NOMO-1 treated with dmso at 0.1 percent for 144 hours (cell line): Measurements from ENCODE around the gene INTS15.
"Not testable (repeated sequence)": the region's sequence is repeated elsewhere in the genome, so short reads cannot be mapped to it uniquely, and the experiment has no call there.

Source experiments
- DNase-seq: peaks from one replicate; lab custom pipeline; 2025; ENCODE audit not compliant: unreplicated experiment; lab: John Stamatoyannopoulos, UW

The INTS15 gene

DNA sequence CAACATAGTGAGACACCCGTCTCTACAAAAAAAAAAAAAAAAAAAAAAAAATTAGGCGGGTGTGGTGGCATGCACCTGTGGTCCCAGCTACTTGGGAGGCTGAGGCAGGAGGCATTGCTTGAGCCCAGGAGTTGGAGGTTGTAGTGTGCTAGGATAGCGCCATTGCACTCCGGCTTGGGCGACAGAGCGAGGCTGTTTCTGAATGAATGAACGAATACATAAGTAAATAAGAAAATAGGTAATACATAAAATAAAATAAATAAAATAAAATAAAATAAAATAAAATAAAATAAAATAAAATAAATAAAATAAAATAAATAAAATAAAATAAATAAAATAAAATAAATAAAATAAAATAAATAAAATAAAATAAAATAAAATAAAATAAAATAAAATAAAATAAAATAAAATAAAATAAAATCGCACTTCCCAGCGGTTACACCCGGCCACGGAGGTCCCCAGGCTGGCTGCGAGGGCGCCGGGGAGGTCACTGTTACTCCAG, 12.9 kb upstream of the INTS15 start:
- DNase-seq, result not testable (repeated sequence)

- DNase-seq, result peak; percentile 85
Observed at GRCh38 chr7:6577369-6578113, 12.3 kb upstream of the INTS15 start, which contains the start of gene ZDHHC4. Gene ZDHHC4, plus strand, starts transcription at chr7:6577454. Its CDS starts 3,108 bp downstream, at chr7:6580562.

DNA sequence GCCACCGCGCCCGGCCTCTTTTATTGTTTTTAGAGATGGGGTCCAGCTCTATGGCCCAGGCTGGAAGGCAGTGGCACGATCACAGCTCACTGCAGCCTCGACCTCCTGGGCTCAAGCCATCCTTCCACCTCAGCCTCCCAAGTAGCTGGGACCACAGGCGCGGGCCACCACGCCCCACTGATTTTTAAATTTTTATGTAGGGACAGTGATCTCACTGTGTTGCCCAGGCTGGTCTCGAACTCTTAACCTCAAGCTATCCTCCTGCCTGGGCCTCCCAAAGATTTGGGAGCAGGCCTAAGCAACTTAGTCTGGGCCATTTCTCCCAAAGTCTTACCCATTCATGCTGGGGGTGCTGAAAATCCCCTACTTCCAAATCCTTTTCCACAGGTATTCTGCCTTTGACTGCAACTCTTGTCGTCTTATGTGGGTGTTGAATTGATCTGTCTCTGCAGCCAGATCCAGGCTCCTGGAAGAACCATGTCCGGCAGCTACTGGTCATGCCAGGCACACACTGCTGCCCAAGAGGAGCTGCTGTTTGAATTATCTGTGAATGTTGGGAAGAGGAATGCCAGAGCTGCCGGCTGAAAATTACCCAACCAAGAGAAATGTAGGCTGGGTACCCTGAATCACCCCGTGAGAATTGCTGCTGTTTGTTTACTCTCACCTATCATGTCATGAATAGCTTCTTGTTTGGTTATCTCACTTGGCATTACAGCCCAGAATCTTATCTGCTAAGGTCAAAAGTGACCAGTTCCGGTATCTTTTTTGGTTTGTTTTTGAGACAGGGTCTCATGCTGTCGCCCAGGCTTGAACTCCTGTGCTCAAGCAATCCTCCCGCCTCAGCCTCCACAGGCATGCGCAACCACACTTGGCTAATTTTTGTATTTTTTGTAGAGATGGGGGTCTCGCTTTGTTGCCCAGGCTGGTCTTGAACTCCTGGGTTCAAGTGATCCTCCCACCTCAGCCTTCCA, 11.4 kb upstream of the INTS15 start:
- DNase-seq, result no peak

- DNase-seq, result no peak
Observed at GRCh38 chr7:6579446-6579845, 10.4 kb upstream of the INTS15 start.

- not testable (repeated sequence) for DNase-seq
Observed at GRCh38 chr7:6585746-6586432, 3.9 kb upstream of the INTS15 start.

DNA sequence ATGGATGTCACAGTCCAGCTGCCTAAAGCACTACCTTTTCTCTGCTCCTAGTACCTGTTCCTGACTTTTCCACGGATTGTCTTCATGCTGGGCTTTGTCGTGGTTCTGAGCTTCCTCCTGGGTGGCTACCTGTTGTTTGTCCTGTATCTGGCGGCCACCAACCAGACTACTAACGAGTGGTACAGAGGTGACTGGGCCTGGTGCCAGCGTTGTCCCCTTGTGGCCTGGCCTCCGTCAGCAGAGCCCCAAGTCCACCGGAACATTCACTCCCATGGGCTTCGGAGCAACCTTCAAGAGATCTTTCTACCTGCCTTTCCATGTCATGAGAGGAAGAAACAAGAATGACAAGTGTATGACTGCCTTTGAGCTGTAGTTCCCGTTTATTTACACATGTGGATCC, 1.3 kb upstream of the INTS15 start:
- no peak for DNase-seq

DNA sequence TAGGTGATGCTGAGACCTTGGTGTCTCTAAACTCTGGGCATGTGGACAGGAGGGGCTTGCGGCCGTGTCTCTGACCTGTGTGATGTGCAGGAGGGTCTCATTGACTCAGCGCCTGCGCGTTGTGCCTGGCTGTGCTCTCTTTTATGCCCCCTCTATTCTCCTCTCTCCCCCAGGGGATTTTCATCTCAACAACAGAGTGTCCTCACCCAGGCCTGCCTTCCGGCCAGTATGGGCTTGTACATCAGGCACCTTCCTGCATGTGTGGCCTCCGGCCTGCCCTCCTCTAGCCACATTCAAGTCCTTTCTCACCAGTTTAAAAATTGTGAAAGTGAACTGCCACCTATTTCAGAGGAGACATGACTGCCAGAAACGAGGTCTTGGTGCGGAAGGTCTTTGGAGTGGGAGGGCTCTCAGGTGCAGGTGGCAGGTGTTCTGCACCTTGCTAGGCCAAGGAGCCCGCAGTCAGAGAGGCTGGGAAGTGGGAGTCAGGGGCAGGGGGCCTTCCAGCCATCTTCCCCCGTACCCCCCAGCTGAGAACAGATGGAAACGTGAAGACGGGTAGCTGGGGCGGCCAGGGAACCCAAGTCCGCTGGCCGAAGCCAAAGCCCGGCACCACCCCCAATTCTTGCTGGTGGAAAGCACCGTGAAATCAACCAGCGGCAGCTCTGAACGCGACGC, 531 bp upstream of the INTS15 start:
- no peak for DNase-seq

- DNase-seq, result no peak
Observed at GRCh38 chr7:6590645-6591110, 857 bp downstream of the INTS15 start.

DNA sequence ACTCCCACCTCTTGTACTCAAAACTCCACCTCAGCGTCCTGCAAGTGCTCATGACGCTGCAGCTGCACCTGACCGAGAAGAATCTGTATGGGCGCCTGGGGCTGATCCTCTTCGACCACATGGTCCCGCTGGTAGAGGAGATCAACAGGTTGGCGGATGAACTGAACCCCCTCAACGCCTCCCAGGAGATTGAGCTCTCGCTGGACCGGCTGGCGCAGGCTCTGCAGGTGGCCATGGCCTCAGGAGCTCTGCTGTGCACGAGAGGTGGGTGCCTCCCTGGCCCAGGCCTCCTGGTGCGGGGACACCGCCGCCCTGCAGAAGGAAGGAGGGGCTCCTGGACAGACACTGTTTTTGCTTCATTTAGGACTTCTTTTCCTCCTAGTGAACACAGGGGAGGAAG, 10.3 kb downstream of the INTS15 start:
- no peak for DNase-seq

- DNase-seq, result no peak
Observed at GRCh38 chr7:6604458-6604857, 14.6 kb downstream of the INTS15 start.

DNA sequence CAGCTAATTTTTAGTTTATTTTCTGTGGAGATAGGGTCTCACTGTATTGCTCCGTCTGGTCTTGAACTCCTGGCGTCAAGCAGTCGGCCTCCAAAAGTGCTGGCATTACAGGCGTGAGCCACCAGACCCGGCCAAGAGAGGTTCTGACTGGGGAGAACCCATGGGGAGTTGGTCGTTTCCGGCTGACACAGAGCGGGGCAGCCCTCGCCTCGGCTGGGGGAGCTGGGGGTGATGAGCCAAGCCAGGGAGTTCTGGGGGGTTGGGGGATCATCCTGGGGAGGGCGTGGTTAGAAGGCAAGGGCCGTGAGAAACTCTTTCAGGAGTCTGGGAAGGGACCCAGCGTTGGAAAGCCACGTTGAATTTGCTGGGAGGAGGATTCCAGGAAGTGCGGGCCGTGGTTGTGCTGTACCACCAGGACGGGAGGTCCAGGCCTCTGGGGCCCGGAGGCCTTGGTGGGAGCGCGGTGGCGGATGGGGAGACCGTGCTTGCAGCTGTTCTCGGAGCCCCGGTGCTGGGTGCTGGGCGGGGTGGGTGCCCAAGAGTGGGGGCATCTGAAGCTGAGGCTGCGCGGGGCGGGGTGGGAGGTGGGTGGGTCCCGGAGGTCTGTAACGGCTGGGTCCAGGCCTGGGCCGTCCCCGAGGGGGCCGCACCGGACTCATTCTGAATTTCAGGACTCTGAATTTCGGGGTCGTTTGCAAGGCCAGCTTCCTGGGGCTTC, 17.2 kb downstream of the INTS15 start:
- no peak for DNase-seq

- DNase-seq, result no peak
Observed at GRCh38 chr7:6607651-6608051, 17.8 kb downstream of the INTS15 start.

DNA sequence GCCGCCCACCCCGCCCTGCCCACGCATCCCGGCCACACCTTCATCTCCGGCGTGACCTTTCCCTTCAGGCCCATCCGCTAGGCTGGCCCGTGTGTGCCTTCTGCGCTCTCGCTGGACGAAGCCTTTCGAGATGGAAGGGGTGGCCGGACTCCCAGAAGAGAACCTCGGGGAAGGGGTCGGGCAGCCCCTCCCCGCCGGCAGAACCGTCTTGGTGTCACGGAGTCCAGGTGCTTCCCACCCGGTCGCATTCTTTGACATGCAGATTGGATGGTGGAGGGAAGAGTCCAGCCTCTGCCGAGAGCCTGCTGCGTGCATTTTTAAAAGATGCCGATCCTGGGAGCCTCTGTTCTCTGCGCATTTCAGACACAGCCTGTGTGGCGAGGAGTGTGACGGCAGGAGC, 18.3 kb downstream of the INTS15 start:
- no peak for DNase-seq

GRCh38 chr7:6608794-6609193, 19.0 kb downstream of the INTS15 start:
- no peak for DNase-seq

DNA sequence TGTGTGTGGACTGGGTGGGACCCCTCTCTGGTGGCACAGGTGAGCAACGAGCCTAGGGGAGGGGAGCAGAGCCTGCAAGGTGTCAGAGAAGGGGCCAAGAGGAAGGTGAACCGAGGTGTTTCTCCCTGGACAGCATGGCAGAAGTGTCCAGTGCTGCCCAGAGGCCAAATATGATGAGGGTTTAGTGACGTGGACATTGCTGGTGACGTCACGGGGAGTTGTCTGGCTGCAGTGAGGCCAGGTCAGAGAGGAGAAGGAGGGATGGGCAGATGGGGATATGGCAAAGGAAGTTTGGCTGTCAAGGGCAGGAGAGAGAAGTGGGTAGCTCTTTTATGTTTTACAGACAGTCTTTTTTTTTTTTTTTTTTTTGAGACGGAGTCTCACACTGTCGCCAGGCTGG, 23.0 kb downstream of the INTS15 start:
- no peak for DNase-seq

GRCh38 chr7:6613706-6614105, 23.9 kb downstream of the INTS15 start:
- no peak for DNase-seq

DNA sequence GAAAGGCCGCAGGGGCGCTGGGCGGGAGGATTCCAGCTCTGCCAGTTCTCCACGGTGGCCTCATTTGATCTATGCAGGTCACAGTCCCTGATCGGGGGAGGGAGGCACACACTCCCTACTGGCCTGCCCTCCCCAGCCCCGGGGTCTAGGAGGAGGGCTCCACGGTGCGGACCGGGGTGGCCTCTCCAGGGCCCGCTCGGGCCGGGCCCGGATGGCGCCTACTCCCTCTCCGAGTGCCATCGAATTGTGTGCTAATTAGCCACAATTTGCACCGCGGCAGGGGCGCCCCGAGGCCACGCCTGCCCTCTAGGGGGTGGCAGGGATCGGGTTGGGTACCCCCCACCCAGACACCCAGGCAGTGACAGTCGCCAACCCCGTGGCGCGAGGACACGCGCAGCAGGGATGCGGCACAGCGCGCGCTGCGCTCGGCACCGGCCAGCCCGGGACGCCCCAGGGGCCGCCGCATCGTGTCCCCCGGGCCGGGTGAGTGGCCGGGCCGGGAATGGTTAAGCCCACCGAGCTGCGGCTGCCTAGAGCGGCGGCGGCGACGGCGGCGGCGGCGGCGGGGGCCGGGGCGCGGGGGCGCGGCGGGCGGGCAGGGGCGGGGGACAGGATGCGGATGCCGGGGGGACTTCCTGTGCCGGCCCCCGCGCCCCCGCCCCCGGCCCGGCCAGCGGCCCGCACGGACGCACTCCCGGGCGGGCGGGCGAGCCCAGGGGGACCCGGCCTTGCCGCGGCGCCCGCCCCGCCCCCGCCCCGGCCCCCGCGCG, 25.3 kb downstream of the INTS15 start, which contains the start of gene ZNF853:
Gene ZNF853 (plus strand): TSS at position 658 of the 770 bp plus-strand sequence. CDS start 565 bp downstream, outside the sequence.
- no peak for DNase-seq

- DNase-seq, result no peak
Observed at GRCh38 chr7:6615723-6616555, 26.1 kb downstream of the INTS15 start.
